Adipose tissue (tissue), 3 donors: ENCODE measurements around the gene AGO4. TPM values are rescaled to one million over a fixed set of nuclear protein-coding genes. Genes with fewer than 3 reads are reported as not detected.
"Not testable (repeated sequence)": the region's sequence is repeated elsewhere in the genome, so short reads cannot be mapped to it uniquely, and the experiment has no call there.

Experiments
- H3K27ac ChIP-seq: one replicate; pipeline ENCODE4 v1.5.1; 2013; ENCODE audit warnings: low read depth, low read length
- WGBS, 3 donors: extraction: QIAGEN DNeasy Blood & Tissue Kit; methylation state at CpG; one replicate each; pipeline ENCODE4 v1.1.7; 2013; 5-methylcytosine and 5-hydroxymethylcytosine counted together
- polyA plus RNA-seq, 3 donors: library from polyadenylated mRNA; stranded (reverse); fragments of 200-250 nt; gene quantifications; one replicate each; pipeline ENCODE4 v1.2.3, GENCODE V29; 2013
- donor health status: healthy with polysubstance abuse.
- donor health status: Bipolar disorder and iron deficiency.
- donor health status: healthy.

The AGO4 gene
- polyA plus RNA-seq, 3 donors, result 6.4 to 9.2 (median 8.5) TPM

GRCh38 chr1:35885961-35886558 lies 78.2 kb downstream of the AGO4 start:
- 56% methylated on average over 4 of the region's 4 CpGs for WGBS, 3 donors
- no peak overlapping the region for H3K27ac ChIP-seq

DNA sequence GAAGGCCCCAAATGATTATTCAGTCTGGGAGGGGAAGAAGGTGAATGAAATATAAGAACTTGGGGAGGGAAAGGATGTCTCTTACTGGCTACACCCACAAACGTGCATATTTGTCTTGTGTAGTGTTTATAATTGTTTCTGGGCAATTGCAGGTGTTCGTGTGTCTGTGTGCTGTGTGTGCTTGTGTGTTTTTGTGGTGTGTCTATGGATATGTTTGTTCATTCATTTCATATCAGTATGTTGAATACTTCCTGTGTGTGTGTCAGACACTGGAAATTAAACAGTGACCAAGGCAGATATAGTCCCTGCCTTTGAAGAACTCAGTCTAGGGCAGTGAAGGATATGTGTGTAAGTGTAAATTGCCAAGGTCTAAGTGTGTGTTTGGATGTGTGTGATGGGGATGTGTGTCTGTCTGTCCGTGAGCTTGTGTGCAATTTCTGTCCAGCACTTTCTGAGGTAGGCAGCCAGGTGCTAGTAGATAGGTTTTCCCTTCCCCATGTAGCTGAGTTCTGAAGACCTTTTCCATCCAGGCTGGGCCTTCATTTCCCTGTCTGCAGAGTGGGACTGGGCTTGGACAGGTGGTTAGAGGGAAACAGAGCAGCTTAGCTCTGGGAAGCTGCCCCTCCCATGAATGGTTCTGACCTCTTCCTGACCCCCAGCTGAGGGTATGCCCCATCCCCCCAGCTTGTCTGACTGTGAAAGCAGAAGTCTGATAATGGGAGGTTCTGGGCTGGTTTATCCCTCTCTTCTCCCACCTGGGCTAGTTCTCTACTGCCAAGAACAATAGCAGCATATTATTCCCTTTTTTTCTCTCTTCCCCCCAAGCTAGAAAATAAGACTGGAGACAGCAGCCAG lies 79.0 kb downstream of the AGO4 start:
- WGBS, 3 donors, result 32 to 48% (median 37%) methylated on average over 3 of the region's 3 CpGs
- no peak overlapping the region for H3K27ac ChIP-seq

- H3K27ac ChIP-seq, result no peak overlapping the region
- WGBS, 3 donors, result 72 to 85% (median 85%) methylated on average over 2 of the region's 2 CpGs
These were observed 79.7 kb downstream of the AGO4 start for GRCh38 chr1:35887508-35887907.

- 73 to 90% (median 89%) methylated on average over 11 of the region's 11 CpGs for WGBS, 3 donors
- H3K27ac ChIP-seq, result no peak overlapping the region
These were observed 80.4 kb downstream of the AGO4 start for GRCh38 chr1:35888255-35888654.

DNA sequence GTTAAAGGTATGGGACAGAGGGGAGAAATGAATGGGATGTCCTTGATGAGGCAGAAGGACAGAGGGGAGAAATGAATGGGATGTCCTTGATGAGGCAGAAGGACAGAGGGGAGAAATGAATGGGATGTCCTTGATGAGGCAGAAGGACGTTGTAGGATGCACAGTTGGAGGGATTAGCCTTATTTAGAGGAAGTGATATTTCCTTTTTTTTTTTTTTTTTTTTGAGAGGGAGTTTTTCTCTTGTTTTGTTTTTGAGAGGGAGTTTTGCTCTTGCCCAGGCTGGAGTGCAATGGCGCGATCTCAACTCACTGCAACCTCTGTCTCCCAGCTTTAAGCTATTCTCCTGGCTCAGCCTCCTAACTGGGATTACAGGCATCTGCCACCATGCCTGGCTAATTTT lies 81.2 kb downstream of the AGO4 start:
- H3K27ac ChIP-seq, result not testable (repeated sequence)
- WGBS, 3 donors, result 60 to 85% (median 72%) methylated on average over 3 of the region's 3 CpGs

DNA sequence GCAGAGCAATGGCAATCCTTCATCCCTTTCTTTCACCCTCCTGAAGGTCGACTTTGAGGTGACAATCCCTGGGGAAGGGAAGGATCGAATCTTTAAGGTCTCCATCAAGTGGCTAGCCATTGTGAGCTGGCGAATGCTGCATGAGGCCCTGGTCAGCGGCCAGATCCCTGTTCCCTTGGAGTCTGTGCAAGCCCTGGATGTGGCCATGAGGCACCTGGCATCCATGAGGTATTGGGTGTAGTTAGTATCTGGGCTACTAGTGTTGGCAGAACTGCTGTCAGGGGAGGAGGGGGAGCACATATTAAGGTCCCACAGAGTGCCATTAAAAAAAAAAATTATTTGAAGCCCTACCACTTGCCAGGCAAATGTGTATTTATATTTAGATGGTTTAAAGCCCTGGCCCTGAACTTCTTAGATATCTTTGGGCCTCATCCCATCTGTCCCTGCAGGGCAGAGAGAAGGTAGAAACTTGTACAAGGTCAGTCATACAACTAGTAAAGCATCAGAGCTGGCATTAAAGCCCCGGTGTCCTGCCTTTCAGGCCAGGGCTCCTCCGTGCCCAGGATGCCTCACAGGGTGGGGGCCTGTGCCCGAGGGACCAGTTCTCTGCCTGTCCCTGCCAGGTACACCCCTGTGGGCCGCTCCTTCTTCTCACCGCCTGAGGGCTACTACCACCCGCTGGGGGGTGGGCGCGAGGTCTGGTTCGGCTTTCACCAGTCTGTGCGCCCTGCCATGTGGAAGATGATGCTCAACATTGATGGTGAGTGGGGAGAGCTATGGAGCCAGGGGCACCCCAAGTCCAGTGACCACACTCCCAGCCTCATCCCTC lies 85.4 kb downstream of the AGO4 start:
- whole genome bisulfite sequencing, 3 donors, result 94 to 98% (median 96%) methylated on average over 14 of the region's 14 CpGs
- H3K27ac ChIP-seq, result no peak overlapping the region

GRCh38 chr1:35894183-35894582 lies 86.4 kb downstream of the AGO4 start:
- WGBS, 3 donors, result 51 to 61% (median 55%) methylated on average over 6 of the region's 6 CpGs
- H3K27ac ChIP-seq, result no peak overlapping the region

- H3K27ac ChIP-seq, result no peak overlapping the region
- WGBS, 3 donors, result 96 to 97% (median 96%) methylated on average over 1 of the region's 1 CpG
These were observed 86.8 kb downstream of the AGO4 start for GRCh38 chr1:35894656-35895055.

GRCh38 chr1:35899941-35900340 lies 92.1 kb downstream of the AGO4 start:
- H3K27ac ChIP-seq, result no peak overlapping the region

DNA sequence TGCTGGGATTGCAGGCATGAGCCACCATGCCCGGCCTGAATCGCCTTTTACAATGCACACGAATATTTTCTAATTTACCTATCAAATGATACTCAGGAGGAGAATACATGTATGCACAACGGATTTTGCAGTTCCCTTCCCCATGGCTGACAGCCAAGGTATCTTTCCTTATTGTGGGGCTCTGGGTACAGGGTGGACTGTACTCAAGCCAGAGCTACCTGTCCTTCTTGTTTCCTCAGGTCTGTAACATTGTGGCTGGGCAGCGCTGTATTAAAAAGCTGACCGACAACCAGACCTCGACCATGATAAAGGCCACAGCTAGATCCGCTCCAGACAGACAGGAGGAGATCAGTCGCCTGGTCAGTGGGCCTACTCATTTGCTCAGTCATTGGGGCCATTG lies 93.4 kb downstream of the AGO4 start:
- no peak overlapping the region for H3K27ac ChIP-seq
- 95 to 97% (median 96%) methylated on average over 9 of the region's 9 CpGs for WGBS, 3 donors

DNA sequence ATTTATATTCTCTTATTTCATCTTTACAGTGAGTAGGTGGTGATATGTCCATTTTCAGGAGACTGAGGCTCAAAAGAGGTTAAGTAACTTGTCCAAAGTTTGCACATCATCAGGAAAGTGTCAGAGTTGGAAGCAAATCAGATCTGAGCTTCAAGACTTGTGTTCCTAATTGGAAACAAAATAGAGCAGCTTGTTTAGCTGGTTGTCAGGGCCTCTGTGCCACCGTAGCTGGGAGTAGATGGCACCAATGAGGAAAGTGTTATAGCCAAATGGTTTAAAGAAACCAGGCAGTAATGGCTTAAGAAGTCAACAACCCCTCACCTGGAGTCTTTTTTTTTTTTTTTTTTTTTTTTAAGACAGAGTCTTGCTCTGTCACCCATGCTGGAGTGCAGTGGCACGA lies 94.9 kb downstream of the AGO4 start:
- WGBS, 3 donors, result 88 to 99% (median 98%) methylated on average over 2 of the region's 2 CpGs
- H3K27ac ChIP-seq, result no peak overlapping the region

Other genes with a start within 250 kb of the AGO4 start
- gene TFAP2E, start 234.7 kb upstream of the AGO4 start, polyA plus RNA-seq, result 1 to 10 TPM in 1 of 3 donors, under 1 TPM in 2; 0.28 to 1.0 (median 0.34) TPM
- gene PSMB2, start 166.5 kb upstream of the AGO4 start, polyA plus RNA-seq, result 10 to 100 TPM; 18.0 to 38.8 (median 37.1) TPM
- 10 to 100 TPM in 2 of 3 donors, 1 to 10 TPM in 1; 2.6 to 13.9 (median 10.3) TPM for gene C1orf216, start 89.1 kb upstream of the AGO4 start, polyA plus RNA-seq
- under 1 TPM; 0.12 to 0.45 (median 0.19) TPM for gene CLSPN, start 38.0 kb upstream of the AGO4 start, polyA plus RNA-seq
- 1 to 10 TPM; 3.0 to 4.7 (median 4.1) TPM for gene AGO1, start 75.2 kb downstream of the AGO4 start, polyA plus RNA-seq
- 1 to 10 TPM; 2.5 to 7.6 (median 5.4) TPM for gene AGO3, start 123.1 kb downstream of the AGO4 start, polyA plus RNA-seq